Activated CD8-positive, alpha-beta memory T cell treated with anti-CD3 and anti-CD28 coated beads for 24 hours (primary cell): ENCODE data around the gene DNAJC24.

Source experiments
- DNase-seq: peaks from one replicate; pipeline ENCODE4 v3.0.0-alpha.2; 2020

Gene DNAJC24

DNA sequence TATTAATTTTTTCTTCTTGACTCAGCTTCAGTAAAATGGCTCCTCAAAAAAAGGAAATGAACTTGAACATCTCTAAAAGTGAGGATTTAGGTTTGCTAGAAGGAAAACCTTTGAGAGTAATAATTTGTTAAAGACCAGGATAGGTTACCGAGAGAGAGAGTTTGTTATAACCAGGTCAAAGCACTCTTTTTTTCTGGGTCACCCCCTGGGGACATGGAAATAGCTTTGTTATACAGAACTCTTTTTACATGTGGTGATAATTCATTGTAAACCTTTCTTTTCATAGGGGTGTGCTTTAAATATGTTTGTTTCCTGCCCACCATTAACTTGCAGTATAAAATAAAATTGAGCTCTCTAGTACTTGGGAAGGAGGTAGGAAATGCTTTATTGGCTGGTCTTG, 47.7 kb downstream of the DNAJC24 start:
- DNase-seq = no peak

DNA sequence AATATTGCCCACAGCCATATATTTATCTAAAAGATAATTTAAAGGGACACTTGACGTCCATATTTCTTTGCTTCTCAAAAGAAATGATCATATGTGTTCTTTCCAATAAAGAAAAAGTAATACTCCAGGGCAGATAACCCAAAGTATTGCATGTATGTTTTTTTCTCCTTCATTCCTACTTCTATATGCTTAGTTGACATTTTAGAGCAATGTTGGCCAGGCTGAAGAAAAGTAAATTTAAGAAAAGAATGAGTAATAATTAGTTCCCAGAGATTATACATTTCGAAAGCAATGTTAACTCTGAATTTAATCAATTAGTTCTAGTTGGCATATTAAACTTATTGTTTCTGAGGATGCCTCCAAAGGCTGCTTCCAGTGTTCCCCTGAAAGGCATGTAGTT, 48.2 kb downstream of the DNAJC24 start:
- no peak for DNase-seq

DNA sequence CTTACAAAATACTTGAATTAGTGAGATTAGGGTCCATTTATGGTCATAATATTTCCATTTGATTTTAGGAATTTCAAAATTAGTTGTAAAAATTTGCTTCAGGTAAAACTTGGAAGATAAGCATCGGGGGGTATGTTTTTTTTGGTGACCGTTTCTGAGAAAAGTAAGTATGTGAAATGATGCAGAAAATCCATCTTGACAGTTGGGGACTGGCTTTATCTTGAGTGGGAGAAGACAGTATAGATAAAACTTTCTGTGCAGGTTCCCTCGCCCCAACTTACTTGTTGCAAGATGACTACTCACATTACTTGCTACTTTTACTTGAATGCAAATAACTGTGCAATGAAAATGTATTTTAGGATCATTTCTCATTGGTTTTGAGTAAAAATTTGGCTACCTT, 49.5 kb downstream of the DNAJC24 start:
- no peak for DNase-seq

DNA sequence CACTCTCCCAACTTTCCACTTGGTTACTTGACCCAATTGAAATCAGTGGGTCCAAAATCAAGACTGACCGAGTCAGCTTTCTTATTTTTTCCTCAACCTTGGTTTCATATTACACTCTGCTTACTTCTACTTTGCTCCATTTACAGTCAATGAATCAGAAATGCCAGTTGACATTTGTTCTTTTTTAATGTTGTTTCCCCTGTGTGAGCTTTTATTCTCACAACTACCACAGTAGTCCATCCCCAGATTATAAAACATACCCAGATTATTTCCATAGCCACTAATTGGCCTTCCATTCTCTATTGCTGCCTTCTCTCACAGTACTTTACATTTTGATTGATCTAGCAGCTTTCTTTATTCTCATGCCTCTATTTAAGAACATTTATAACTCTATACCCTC, 50.0 kb downstream of the DNAJC24 start:
- no peak for DNase-seq

DNA sequence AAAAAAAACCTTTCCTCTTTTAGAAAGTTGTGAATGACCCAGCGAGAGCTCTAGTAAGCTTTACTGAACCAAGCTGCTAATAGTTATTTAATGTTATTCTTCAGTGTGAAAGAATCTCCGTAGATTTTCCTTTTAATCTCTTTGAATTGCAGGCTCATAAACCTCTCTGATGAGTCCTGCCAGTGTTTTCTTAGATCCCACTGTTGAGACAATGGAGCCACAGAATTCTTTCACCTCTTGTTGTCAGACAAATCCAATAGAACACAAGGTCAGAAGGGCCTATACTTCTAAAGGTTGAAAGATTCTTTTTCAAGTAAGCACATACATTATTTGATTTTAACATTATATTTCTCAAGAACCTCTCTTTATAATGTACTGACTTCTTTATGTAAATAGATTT, 52.2 kb downstream of the DNAJC24 start:
- DNase-seq = no peak

DNA sequence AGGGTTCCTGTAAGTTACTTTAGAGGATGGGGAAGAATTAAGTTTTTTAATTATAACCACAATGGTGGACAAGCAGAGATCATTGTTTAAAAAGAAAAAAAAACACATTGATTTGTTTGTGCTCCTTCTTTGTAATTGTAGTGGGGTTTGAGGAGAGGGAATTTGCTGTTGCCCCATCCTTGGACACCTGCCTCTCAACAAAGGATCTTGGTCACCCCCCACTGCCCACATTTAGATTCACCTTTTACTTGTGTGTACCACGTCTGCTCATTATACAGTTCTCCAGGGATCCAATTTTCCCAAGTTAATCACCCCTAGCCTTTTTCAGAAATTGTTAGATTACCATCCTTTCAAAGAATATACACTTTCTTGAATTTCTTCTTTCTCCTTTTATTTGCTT, 53.0 kb downstream of the DNAJC24 start:
- no peak for DNase-seq

DNA sequence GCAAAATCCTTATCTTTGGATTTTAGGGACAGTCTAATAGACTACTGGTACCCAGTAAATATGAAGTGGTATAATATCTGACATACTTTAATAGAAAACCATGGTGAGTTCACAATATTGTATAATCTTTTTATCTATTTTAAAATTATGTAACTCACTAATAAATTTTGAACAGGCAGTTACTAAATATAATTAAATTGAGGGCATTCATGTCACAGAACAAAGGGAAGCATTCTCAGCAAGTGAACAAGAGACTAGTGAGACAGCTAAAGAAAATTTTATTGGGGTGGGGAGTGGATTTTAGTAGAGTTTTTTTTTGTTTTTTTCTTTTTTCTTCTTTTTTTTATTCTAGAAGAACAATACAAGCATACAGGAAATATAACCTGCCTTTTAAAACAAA, 55.0 kb downstream of the DNAJC24 start:
- DNase-seq = no peak

DNA sequence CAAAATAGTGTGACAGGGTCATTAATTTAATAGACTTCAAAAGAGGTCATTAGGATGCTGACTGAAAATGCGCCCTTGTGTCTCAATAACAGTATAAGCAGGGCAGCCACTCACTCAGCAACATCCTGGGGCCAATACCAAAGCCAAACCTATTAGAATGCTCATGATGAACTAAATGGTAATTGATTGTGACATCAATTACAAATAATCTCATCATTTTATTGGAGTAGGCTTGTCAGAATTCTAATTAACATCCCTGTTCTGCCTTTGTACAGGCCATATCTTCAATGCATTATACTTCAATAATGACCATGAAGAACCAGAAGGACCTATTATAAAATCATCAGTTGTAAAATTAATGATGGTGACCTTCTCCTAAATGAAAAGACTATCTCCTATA, 64.2 kb downstream of the DNAJC24 start:
- no peak for DNase-seq

DNA sequence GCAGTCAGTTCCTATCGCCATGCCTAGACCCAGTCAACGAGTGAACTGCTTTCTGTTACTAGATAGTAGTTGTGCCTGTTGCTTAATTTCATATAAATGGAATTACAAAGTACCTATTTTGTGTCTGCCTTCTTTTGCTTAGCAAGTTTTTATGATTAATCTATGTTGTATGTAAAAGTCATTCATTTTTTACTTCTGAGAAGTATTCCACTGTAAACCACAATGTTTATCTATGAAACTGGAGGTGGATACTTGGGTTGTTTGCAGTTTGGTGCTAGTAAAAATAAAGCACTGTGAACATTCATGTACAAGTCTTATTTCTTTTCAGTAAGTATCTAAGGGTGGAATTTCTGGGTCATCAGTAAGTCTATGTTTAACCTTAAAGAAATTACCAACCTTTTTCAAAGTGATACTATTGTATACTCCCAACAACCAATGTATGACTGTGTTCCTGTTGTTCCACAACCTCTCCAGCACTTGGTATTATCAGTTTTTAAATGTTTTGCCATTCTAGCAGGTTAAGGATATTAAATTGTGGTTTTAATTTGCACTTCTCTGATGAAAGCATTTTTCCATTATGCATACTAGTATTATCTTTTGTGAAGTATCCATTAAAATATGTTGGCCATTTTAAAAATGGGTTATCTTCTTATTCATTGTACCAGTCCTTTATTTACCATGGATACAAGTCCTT, 68.2 kb downstream of the DNAJC24 start:
- DNase-seq = no peak

DNA sequence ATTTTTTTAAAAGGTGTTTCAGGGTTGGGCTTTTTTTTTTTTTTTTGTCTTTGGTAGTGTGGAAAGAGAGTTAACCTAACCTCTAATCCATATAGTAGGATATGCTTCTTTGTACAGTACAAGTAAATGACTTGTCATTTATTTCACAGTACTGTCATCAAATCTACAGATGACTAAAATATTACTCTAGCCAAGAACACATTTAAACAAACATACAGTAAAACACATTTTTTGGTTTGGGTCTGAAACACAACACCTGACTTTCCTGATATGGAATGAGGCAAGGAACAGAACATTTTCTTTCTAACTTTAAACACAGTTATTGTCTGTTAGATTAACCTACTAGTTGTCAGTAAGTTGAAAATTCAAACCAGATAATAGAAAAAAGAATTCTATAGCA, 71.6 kb downstream of the DNAJC24 start:
- DNase-seq = no peak

DNA sequence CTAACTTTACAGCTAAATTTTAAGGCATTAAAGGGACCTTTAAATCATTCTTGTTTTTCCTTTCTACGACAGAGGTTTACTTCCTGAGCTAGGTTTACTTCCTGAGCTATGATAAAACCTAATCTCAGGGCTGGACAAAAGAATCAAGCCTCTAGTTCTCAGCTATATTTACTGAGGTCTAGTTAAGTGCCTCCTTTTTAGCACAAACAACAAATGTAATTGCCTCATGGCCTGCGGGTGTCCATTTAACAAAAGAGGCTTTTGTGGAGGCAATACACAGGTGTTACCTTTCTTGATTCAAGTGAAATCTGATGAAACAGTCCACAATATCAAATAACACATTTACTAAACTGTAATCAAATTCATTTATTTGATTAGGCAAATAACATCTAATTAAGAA, 72.4 kb downstream of the DNAJC24 start:
- no peak for DNase-seq

DNA sequence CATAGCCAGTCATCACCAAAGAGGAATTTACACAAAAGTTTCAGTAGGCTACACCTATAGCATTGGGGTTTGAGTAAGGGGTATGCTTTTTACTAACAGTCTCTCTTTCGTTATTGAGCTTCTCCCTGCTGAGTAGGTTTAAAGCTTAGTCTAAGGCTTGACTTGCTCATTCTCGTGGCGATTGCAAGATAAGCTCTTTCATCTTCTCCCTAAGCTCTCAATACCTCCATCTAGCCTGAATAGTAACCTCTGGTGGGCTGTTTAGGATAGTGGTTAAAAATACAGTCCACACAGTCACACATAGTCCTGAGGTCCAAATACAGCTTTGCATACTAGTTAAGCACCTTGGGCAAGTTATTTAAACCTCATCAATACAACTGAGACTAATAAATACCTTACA, 74.1 kb downstream of the DNAJC24 start:
- no peak for DNase-seq

DNA sequence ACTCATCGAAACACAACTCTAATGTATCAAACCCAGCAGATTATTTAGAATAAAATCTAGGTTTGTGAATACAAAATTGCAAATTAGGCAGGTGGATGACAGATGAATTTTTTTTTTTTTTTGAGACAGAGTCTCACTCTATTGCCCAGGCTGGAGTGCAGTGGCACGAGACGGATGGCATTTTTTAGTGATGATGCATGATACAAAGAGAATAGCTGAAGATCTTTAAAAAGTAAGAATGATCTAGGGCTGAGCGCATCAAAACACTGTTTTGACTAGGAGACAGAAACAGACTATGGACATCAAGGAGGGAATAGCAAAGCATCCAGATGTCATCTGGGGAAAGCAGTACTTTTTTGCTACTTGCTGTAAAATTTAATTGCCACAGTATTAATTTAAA, 76.0 kb downstream of the DNAJC24 start:
- DNase-seq = no peak

DNA sequence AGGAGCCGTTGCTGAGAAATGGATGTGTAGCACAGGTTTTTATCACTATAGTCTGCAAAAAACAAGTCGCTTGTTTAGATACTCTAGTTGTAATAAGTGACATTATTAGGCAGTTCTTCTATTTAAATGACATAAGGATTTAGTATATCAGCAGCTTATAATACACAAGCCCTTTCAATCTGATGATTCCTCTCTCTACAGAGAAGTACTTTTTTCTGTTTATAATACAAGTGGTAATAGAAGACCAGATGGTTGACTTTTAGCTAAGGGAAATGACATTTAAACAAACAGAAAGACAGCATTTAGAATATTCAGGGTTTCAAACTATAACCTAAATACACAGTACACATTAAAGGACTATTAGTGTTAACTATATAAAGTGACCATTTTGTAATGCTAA, 79.4 kb downstream of the DNAJC24 start:
- DNase-seq = no peak

DNA sequence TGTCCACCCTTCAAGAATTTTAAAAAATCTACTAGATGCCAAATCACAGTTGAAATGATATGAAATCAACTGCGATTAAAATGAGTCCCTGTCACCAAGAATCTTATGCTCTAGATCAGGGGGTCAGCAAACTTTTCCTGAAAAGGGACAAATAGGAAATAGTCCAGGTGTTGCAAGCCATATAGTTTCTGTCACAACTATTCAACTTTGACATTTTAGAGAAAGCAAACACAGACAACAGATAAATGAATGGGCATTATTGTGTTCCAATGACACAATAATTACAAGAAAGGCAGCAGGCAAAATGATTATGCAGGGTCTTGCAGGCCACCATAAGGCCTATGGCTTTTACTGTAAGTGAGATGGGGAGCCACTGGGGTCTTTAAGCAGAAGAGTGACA, 81.2 kb downstream of the DNAJC24 start:
- DNase-seq = no peak

DNA sequence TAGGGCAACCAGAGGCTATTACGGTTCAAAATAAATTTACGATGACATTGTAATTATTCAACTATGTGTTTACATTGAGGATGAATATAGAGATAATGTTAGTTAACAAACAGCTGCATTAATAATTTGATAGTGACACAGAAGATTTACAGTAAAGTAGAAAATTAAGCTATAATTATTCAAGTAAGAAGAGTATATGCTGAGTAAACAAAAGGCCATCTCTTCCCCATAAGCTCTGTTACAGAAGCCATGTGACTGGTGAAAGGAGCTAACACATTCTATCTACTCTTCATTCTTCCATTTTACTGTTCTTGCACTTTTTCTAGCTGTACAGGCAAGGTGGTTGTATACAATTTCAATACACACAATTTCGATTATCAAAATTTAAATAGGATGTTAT, 85.5 kb downstream of the DNAJC24 start:
- DNase-seq = no peak

DNA sequence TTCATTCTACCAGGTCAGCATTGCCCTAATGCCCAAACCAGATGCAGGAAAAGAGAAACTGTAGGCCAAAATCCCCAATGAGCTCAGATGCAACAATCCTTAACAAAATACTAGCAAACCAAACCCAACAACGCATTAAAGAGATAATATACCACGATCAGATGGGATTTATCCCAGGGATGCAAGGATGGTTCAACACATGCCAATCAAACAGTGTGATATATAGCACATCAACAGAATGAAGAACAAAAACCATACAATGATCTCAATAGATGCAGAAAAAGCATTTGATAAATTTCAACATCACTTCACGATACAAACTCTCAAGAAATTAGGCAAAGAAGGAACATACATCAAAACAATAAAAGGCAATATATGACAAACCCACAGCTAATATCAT, 94.8 kb downstream of the DNAJC24 start:
- DNase-seq = no peak

DNA sequence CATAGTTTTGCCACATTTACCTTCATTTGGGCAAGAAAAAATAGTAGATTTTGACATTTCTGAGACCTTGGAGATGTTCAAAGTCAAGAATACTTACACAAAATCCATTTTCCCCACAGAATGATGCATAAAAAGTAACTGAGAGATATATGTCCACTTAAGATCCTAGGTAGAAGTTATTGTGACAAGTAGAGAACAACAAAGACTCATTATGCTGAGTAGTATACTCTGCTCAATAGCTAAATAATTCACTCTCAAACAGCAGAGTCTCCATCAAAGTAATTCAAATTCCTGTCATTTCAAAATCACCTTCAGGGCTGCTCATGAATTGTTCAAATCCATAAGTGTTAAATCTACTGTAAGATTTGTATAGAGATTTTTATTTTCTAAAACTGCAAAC, 104.4 kb downstream of the DNAJC24 start:
- no peak for DNase-seq

DNA sequence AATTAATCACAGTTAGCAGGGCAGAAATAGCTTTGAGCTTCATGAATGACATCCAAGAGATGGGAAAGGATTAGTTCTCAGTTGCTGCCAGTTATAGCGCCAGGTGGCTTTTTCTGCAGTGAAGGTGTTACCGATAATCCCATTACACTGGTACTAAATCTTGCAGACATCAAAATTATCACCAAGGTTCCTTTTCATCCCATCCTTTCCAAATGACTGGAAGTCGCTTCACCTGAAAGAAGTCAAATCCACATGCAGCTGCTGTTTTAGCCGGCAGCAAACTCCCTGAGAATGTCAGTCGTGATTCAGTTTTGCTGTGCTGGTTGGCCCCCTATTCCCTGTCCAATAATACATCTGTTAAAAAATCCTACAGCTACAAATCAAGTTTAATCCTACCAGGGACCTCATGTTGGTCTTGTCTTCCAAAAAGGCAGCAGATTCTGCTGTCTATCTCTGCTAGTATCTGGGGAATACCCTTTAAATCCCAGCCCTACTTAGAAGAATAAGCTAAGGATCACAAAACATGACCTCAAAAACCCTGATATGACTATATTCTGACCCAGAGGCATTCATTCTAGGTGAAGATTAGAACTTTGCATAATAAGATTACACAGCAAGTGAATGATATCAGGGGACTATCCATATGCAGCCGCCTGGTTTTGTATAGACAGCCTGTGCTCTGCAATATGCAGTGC, 108.0 kb downstream of the DNAJC24 start:
- no peak for DNase-seq

DNA sequence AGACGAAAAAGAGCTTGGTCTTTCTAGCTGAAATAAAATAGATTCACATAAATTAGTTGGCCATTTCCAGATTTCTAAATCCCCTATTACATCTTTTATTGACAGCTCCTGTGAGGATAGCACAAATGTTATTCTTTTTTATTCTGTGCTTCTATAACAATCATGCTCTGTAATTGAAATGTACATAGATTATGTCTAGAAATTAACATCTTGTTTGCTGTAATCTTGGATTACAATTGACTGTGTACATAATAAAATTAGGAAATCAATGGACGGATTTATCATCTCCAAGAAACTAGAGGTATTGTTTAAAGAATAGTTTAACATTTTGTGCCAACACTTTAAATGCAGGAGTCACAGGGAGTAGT, 108.5 kb downstream of the DNAJC24 start:
- no peak for DNase-seq

DNA sequence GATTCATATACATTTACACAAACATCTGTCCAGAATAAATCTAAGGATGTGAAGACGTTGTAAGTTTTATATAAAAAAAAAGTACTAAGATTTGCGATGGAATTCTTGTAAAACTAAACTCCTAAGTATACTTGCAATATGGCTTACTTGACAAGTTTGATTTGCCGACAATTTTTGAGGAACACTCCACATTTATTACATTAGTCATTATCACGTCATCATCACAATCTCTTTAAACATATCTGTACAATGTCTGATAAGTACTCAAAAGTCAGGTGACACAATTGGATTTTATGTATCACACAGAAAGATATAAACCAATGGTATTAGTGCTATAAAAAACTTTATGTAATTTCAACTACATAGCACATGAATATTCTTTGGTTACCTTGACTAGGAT, 109.4 kb downstream of the DNAJC24 start:
- DNase-seq = no peak

DNA sequence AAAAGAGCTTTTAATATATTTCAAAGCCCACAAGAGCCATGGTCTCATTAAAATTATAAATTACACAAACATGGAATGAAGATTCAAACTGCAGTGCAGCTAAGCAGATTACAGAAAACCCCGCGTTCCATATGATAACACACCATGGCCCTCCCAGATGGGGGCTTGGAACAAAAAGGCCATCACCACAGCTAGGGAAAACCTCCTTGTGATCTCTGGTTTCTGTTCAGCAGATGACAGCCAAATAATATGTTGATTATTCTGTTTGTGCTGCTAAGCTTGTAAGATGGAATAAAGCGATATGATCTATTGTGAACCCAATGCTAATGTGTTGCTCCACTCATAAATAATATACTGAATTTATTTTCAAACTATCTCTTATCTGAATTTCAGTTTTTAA, 111.3 kb downstream of the DNAJC24 start:
- no peak for DNase-seq
